Mesangial cell (primary cell): ENCODE data around the gene NGFR. TPM values are rescaled to one million over a fixed set of nuclear protein-coding genes. Genes with fewer than 3 reads are reported as not detected.

Experiments used
- total RNA-seq: library from RNA; depleted of rRNA; stranded (reverse); fragments of >200 nt; gene quantifications from 2 replicates; pipeline ENCODE4 v1.2.3, GENCODE V29; 2015

Gene NGFR, protein sequence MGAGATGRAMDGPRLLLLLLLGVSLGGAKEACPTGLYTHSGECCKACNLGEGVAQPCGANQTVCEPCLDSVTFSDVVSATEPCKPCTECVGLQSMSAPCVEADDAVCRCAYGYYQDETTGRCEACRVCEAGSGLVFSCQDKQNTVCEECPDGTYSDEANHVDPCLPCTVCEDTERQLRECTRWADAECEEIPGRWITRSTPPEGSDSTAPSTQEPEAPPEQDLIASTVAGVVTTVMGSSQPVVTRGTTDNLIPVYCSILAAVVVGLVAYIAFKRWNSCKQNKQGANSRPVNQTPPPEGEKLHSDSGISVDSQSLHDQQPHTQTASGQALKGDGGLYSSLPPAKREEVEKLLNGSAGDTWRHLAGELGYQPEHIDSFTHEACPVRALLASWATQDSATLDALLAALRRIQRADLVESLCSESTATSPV
- 0.13 and 0.16 TPM in 2 replicates for total RNA-seq

DNA sequence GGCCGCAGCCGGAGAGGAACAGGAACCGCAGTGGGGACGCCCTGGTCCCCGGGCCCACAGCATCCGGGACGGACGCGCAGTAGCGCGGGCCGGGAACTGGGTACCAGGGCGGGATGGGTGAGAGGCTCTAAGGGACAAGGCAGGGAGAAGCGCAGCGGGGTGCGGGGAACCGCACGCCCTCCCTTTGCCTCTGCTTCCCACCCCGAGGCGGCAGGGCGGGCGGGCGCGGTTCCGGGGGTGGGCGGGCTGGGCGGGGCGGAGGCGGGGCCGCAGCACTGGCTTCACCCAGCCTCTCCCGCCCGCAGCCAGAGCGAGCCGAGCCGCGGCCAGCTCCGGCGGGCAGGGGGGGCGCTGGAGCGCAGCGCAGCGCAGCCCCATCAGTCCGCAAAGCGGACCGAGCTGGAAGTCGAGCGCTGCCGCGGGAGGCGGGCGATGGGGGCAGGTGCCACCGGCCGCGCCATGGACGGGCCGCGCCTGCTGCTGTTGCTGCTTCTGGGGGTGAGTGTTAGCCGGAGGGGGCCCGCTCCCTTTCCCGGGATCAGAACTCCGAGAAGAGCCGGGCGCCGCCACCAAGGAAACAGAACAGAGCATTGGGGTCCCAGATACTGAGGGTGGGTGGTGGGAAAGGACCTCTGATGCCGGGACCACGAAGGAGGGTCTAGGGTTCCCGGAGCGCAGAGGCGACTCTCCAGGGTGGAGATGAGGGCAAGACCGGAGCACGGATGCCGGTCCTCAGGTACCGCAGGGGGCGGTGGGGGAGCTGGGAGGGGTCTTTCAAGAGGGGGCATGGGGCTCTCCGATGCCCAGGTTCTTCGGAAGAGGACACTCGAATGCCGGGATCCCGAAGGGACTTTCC lies at the start of gene NGFR:
Gene NGFR (plus strand): TSS at position 308 of the 856 bp plus-strand sequence. CDS start 125 bp downstream, at position 433.

Other genes starting within 250 kb of the NGFR start
- 7.7 and 16.6 TPM in 2 replicates for gene ZNF652, start 133.0 kb upstream of the NGFR start, total RNA-seq
- gene PHB1, start 80.4 kb upstream of the NGFR start, total RNA-seq, result 101 and 195 TPM in 2 replicates
- gene NXPH3, start 80.6 kb downstream of the NGFR start, total RNA-seq, result under 0.01 TPM in 1 of 2 replicates, not detected in the other
- gene SPOP, start 182.8 kb downstream of the NGFR start, total RNA-seq, result 24.0 and 24.1 TPM in 2 replicates
- gene SLC35B1, start 212.7 kb downstream of the NGFR start, total RNA-seq, result 50.5 and 82.0 TPM in 2 replicates